GM12873 (cell line): ENCODE results near the gene VAV2.

Experiments
- CTCF ChIP-seq: IDR thresholded peaks from 2 replicates; pipeline ENCODE4 v1.5.1; 2012; ENCODE audit warnings: low read depth, mild to moderate bottlenecking, moderate library complexity, low read length, control low read depth; ENCODE audit not compliant: insufficient read depth; ENCODE audit errors: missing control alignments

Gene VAV2

GRCh38 chr9:133768371-133768858 is 223.7 kb downstream of the VAV2 start:
- TF ChIP-seq CTCF = no peak

GRCh38 chr9:133767625-133768024 is 224.5 kb downstream of the VAV2 start:
- no peak for TF ChIP-seq CTCF

DNA sequence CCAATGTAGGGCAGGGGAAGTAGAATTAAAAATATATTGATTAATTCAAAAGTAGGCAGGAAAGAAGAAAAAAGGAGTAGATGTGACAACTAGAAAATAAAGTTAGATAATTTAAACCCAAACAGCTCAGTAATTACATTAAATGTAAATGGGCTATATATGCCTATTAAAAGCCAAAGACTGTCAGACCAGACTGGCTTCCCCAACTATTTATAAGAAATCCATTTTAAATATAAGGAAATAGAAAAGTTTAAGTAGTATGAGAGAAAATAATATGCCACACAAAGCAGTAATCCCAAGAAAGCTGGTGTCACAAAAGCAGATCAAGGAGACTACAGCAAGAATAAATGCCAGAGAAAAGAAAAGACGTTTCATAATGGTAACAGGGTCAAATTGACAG is 225.1 kb downstream of the VAV2 start:
- TF ChIP-seq CTCF = no peak

GRCh38 chr9:133763272-133764183 is 228.6 kb downstream of the VAV2 start:
- no peak for TF ChIP-seq CTCF

- TF ChIP-seq CTCF = no peak
Observed at GRCh38 chr9:133762488-133763271, 229.4 kb downstream of the VAV2 start.

DNA sequence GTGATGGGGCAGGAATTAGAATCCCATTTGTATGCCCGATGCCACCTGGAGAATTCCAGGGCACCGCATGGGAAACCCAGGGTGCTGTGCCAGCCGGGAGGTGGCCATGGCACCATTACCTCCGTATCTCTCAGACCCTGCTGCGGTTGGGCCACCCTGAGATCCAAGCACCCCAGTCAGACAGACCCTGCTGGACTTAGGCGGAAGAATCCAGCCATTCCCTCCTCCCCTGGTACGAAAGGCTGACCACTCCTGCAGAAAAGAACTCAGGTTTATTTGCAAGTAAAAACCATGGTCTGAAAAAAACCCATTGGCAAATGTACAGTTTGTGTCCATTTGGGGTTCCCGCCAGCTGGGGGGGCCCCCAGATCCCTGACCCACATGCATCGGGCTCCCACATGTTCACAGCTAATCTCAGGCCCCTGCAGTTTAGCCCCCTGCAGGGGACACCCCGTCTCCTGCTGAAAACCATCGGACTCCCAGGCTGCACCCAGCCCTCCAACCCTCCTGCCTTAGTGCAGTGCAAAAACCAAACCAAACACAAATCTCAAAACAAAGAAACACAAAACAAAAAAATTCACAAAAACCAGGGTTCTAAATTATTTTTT is 230.4 kb downstream of the VAV2 start:
- no peak for TF ChIP-seq CTCF

DNA sequence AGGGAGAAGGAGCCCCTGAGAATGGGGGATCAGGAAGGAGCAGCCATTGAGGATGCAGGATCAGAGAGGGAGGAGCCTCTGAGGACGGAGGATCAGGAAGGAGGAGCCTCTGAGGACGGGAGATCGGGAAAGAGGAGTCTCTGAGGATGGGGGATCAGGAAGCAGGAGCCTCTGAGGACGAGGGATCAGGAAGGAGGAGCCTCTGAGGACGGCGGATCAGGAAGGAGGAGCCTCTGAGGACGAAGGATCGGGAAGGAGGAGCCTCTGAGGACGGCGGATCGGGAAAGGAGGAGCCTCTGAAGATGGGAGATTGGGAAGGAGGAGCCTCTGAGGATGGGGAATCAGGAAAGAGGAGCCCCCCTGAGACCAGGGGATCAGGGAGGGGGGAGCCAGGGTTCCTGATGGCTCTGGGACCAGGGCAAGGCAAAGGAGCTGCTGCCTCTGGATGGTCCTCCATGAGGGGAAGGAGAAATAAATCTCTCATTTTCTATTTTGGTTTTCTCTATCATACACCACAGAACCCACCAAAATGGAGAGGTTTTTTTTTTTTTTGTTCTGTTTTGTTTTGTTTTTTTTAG is 231.3 kb downstream of the VAV2 start:
- no peak for TF ChIP-seq CTCF
